ENCODE measurements around the gene CLIC5.

GRCh38 chr6:45970326-45970725 lies 45.3 kb downstream of the CLIC5 start:
- no peak for TF ChIP-seq CTCF (conservative IDR thresholded peaks at IDR 0.05; ENCODE audit: low read length)
- TF ChIP-seq EZH2phosphoT487 (IDR thresholded peaks at IDR 0.05; ENCODE audit: borderline replicate concordance, low read depth, low read length): no peak
